ENCODE measurements around the gene PLCZ1.
"Not testable (repeated sequence)": the region's sequence is repeated elsewhere in the genome, so short reads cannot be mapped to it uniquely, and the experiment has no call there.

Gene PLCZ1

GRCh38 chr12:18737819-18738218 is at the start of gene PLCZ1, which contains the start of gene CAPZA3:
TSS of gene PLCZ1 (minus strand) at chr12:18738012. CDS start at chr12:18737371, 641 bp downstream.
TSS of gene CAPZA3 (plus strand) at chr12:18738119. CDS start at chr12:18738269, 150 bp downstream.
- DNase-seq (ENCODE audit: low read depth in 2 of 2) = no peak

- not testable (repeated sequence) for DNase-seq (ENCODE audit: low read depth in 2 of 2)
Observed at GRCh38 chr12:18785465-18785864, 47.7 kb upstream of the PLCZ1 start.

- DNase-seq (ENCODE audit: low read depth in 2 of 2) = no peak
Observed at GRCh38 chr12:18782827-18783226, 45.0 kb upstream of the PLCZ1 start.

GRCh38 chr12:18766479-18766878 is 28.7 kb upstream of the PLCZ1 start:
- DNase-seq (ENCODE audit: low read depth in 2 of 2) = not testable (repeated sequence)

- no peak for DNase-seq (ENCODE audit: low read depth in 2 of 2)
Observed at GRCh38 chr12:18755341-18755740, 17.5 kb upstream of the PLCZ1 start.

GRCh38 chr12:18754124-18754707 is 16.4 kb upstream of the PLCZ1 start:
- DNase-seq (ENCODE audit: low read depth in 2 of 2) = no peak

GRCh38 chr12:18753481-18754123 is 15.8 kb upstream of the PLCZ1 start:
- DNase-seq (ENCODE audit: low read depth in 2 of 2) = no peak

GRCh38 chr12:18752947-18753346 is 15.1 kb upstream of the PLCZ1 start:
- DNase-seq (ENCODE audit: low read depth in 2 of 2) = no peak

GRCh38 chr12:18752280-18752920 is 14.6 kb upstream of the PLCZ1 start:
- no peak for DNase-seq (ENCODE audit: low read depth in 2 of 2)

- no peak for DNase-seq (ENCODE audit: low read depth in 2 of 2)
Observed at GRCh38 chr12:18751866-18752265, 14.1 kb upstream of the PLCZ1 start.

GRCh38 chr12:18750085-18750484 is 12.3 kb upstream of the PLCZ1 start:
- DNase-seq (ENCODE audit: low read depth in 2 of 2) = no peak

- no peak for DNase-seq (ENCODE audit: low read depth in 2 of 2)
Observed at GRCh38 chr12:18749386-18749957, 11.7 kb upstream of the PLCZ1 start.

GRCh38 chr12:18747895-18748294 is 10.1 kb upstream of the PLCZ1 start:
- DNase-seq (ENCODE audit: low read depth in 2 of 2) = no peak

- no peak for DNase-seq (ENCODE audit: low read depth in 2 of 2)
Observed at GRCh38 chr12:18731156-18731555, 6.7 kb downstream of the PLCZ1 start.

- no peak for DNase-seq (ENCODE audit: low read depth in 2 of 2)
Observed at GRCh38 chr12:18723752-18724151, 14.1 kb downstream of the PLCZ1 start.

GRCh38 chr12:18721452-18721851 is 16.4 kb downstream of the PLCZ1 start:
- DNase-seq (ENCODE audit: low read depth in 2 of 2) = no peak

- no peak for DNase-seq (ENCODE audit: low read depth in 2 of 2)
Observed at GRCh38 chr12:18720690-18721089, 17.1 kb downstream of the PLCZ1 start.

GRCh38 chr12:18719922-18720510 is 17.8 kb downstream of the PLCZ1 start:
- no peak for DNase-seq (ENCODE audit: low read depth in 2 of 2)

- DNase-seq (ENCODE audit: low read depth in 2 of 2) = no peak
Observed at GRCh38 chr12:18718462-18718861, 19.4 kb downstream of the PLCZ1 start.

- no peak for DNase-seq (ENCODE audit: low read depth in 2 of 2)
Observed at GRCh38 chr12:18716236-18716635, 21.6 kb downstream of the PLCZ1 start.

- no peak for DNase-seq (ENCODE audit: low read depth in 2 of 2)
Observed at GRCh38 chr12:18706798-18707197, 31.0 kb downstream of the PLCZ1 start.

- no peak for DNase-seq (ENCODE audit: low read depth in 2 of 2)
Observed at GRCh38 chr12:18703911-18704310, 33.9 kb downstream of the PLCZ1 start.

Measured in stimulated activated CD4-positive, alpha-beta T cell treated with anti-CD3 and anti-CD28 coated beads, Interleukin-15, amount 100 ng/mL, for 48 hours (primary cell).